ENCODE data around the gene OOSP1.

DNA sequence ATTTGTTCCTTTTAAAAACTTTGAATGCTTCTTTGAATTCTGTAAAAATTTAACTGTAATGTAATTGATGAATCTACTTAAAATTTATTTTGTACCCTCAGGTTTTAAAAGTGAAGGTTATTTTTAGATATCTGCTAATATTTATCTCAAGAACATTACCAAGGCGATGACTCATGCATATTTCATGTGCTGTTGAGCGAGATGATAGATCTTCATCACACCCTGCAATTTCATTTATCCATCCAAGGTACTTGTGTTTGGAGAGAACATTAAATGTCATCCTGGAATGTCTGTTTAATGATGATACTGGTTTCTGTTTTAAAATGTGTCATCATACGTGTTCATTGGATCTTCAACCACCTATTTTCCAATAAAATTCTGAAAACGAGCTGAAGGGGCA, 18.9 kb downstream of the OOSP1 start:
- TF ChIP-seq CTCF (IDR thresholded peaks at IDR 0.05), result no peak
- no peak for TF ChIP-seq POLR2A (IDR thresholded peaks at IDR 0.05)
